Measurements from ENCODE around the gene ARHGAP4. TPM values are rescaled to one million over a fixed set of nuclear protein-coding genes. Genes with fewer than 3 reads are reported as not detected.
A peak's percentile ranks its signal among the peaks of the same experiment; 100 is the strongest.

ARHGAP4 gene
- polyA plus RNA-seq (ENCODE audit: insufficient read length in 4 of 4): 10 to 100 TPM; 24.6 to 37.8 (median 27.8) TPM

DNA sequence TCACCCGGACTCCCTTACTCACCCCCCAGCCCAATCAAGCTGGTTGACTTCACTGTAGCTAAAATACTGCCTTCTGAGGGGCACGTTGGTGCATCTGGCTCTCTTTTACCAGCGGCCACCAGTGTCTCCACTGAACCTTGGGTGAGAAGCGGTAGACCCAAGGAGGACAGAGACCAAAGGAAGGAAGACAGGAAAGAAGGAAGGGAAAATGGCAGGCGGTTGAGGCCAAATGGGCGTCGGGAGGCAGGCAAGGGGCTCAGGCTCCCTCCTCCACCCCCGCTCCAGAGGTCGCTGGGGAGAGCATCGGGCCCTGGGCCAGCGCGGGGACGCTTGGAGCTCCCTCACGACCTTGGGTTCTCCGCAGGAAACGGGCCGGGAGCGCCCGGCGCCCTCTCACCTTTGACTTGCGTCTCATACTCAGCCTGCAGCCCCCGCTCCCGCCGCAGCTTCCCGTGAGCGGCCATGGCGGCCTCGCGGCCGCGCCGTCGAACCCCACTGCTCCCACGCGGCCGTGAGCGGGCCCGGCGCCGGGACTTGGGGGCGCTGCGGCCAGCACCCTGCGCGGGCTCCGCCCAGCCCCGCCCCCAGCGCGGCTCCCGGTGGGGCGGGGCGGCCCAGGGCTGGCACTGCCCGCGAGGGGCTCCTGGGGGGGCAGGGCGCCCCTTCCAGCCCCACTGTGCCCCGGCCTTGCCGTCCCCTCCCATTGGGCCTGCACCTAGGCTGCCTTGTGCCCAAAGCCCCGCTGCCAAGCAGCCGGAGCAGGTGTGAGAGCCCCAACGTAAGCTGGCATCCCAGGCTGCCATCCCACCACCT, at the start of gene ARHGAP4:
TSS of gene ARHGAP4 (minus strand) at position 526 of the 813 bp plus-strand sequence. CDS start at position 464, 62 bp downstream.
- no peak for DNase-seq (ENCODE audit: low read depth in 4 of 4, low spot score in 3 of 4)

DNA sequence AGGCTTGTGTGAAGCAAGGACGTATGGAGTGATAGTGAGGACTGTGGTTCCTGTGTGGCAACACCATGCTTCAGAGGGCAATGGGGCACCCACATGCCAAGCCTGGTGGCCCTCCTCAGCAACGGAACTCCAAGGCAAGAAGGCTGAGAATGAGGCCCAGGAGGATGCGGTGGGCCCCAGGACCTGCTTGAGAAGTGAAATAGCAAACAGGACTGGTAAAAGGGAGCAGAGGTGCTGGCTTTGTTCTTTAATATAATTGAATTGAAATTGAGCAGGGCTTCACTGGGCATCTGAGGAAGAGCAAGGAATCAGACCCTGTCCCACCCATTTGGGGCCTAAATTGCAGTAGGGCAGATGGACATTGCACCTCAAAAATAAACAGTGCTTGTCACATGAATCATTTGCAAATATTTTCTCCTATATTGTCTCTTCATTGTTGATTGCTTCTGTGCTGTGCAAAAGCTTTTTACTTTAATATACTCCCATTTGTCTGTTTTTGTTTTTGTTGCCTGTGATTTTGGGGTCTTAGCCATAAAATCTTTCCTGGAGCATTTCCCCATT, 48.7 kb upstream of the ARHGAP4 start:
- no peak for DNase-seq (ENCODE audit: low read depth in 4 of 4, low spot score in 3 of 4)

DNA sequence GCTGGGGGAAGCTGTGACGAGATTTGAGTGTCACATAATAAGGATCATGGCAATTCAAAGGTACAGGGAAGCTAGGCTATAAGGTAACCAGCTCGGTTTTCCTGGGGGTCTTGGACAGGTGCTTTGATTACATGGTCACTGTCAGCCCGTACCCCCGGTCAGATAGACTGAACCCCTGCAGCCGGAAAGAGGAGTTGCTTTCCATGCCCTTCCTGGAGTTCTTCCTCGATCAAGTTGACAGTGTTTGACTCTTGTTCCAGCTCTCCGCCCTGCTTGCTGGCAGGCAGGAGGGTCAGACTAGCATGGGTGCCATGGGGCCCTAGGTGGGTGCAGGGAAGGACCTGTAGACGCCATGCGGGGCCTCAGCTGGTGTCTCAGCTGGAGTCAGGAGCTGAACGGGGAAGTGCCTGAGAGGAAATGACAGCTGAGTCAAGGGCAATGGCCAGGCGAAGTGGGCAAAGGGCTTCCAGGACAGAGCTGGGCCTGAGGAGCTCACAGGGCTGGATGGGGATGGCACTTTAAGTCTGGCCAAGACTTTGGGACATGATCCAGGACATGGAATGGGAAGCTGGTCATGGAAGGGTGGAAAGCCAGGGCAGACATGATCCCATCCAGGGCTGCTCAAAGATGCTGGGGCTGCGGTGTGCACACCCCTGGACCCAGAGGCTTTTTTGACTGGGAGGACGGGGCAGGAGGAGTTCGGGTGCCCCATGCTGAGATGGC, 48.1 kb upstream of the ARHGAP4 start:
- no peak for DNase-seq (ENCODE audit: low read depth in 4 of 4, low spot score in 3 of 4)

DNA sequence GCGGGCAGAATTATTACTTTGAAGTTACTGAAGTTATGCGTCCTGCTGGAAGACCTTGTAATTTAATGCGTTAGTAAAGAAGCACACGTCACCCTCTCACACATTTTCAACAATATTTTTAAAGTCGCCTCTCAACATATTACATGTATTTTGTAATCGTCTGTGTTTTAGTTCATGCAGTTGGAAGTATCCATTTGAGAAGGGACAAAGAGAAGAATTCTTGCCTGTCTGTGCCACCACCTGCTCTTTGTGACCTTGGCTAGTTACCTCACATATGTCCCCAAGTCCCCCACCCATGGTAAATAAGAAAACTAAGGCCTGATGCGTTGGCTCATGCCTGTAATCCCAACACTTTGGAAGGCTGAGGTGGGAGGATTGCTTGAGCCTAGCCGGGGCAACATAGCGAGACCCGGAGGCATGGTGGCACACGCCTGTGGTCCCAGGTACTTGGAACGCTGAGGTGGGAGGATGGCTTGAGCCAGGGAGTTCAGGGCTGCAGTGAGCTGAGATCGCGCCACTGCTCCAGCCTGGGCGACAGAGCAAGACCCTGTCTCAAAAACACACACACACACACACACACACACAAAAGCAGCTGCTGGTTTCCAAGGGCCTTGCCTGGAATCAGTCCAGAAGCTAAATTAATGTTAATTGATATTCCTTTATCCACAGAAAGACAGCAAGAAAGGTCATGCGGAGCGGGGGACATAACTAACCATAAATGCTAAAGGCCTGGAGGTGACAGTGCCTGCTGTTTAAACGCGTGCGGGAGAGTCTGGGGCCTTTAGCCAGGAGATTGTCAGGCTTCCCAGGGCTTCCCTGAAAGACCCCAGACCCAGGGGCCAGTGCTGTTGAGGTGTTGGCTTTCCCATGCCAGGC, 47.3 kb upstream of the ARHGAP4 start:
- no peak for DNase-seq (ENCODE audit: low read depth in 4 of 4, low spot score in 3 of 4)

DNA sequence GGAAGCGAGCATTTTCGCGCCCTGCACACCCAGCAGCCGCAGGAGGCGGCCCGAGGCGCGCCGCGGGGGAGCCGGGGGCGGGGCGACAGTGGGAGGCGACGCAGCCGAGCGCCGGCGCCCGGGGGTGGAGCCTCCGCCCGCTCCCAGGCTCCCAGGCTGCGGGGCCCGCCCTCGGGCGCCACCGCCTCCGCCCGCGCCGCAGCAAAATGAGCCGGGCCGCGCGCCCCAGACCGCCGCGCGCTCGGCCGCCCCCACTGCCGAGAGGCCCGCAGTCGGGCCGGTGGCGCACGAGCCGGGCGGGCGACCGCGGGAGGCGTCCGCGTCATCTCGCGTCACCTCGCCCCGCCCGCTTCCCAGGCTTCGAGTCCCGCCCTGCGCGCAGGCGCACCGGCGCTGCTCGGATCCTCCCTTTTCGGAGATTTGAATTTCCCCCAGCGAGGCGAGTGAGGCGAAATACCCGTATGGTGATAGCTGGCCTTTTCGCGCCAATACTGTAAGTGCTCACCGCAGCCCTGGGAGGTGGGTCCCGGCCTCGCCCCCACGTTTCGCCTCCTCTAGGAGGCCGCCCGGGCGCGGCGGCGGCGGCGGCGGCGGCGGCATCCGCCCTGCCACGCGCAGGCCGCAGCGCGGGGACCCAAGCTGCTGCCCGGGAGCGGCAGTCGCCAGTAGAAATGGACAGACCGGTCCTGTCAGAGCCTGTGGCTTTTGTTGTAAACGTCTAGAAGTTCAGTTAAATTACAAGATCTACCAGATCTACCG, 46.5 kb upstream of the ARHGAP4 start, which contains the start of gene TMEM187:
TSS of gene TMEM187 (plus strand) at position 387 of the 759 bp plus-strand sequence. CDS start 9,309 bp downstream, outside the sequence.
- peak; percentile 67 to 77 (median 71) for DNase-seq (ENCODE audit: low read depth in 4 of 4, low spot score in 3 of 4)

DNA sequence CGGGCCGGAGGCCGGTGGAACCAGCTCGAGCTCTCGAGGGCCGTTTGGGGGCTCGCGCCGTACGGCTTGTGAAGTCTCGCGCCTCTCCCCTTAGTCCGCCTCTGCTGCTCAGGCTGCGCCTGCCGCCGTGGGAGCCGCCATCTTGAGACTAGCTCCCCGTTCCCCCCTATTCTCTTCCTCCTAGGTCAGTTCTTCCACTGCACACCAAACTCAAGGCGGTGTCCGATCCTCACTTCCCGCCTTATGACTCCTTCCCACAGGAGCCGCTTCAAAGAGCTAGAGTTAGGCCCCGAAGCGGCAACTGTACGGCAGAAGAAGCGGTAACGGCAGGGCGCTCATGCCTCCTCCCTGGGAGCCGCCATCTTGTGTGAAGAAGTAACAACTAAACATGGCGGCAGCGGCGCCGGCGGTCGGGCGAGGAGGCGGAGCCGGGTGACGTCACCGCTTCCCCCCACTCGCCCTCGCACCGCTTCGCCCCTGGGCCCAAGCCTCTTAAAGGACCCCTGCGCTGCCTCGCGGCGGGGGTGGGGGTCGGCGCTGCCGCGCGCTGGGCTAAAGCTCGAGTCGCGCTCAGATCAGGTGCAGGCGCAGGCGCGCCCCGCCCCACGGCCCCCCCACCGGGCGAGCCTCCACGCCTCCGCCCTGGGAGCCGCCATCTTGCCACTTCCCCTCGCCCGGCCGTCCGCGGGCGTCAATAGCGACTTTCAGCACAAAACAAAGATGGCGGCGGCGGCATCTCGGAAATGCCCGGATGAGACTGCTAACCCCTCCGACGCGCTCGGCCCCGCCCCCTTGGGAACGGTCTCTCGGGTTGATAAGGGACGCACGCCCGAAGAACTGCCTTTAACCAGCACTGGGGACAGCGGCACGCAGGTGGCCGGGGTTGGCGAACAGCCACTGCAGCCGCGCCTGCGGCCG, 45.6 kb upstream of the ARHGAP4 start, which contains the start of gene HCFC1:
TSS of gene HCFC1 (minus strand) at position 369 of the 918 bp plus-strand sequence. CDS start 978 bp downstream, outside the sequence.
- peak; percentile 76 to 82 (median 78) for DNase-seq (ENCODE audit: low read depth in 4 of 4, low spot score in 3 of 4)

DNA sequence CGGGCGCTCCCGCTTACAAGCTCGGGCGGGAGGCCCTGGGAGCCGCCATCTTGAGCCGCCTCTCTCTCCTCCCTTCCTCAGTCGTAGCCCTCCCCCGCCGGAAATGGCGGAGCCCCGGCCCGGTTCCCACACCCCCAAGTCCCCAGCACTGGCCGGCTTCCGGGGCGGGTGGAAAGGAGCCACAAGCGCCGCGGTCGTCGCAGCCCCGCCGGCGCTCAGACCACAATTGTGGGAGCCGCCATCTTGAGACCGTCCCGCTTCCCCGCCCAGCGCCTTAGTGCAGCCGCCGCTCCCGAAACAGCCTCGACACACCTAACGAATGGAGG, 45.0 kb upstream of the ARHGAP4 start:
- peak in 2 of 4 donors; percentile 51 to 65 for DNase-seq (ENCODE audit: low read depth in 4 of 4, low spot score in 3 of 4)

DNA sequence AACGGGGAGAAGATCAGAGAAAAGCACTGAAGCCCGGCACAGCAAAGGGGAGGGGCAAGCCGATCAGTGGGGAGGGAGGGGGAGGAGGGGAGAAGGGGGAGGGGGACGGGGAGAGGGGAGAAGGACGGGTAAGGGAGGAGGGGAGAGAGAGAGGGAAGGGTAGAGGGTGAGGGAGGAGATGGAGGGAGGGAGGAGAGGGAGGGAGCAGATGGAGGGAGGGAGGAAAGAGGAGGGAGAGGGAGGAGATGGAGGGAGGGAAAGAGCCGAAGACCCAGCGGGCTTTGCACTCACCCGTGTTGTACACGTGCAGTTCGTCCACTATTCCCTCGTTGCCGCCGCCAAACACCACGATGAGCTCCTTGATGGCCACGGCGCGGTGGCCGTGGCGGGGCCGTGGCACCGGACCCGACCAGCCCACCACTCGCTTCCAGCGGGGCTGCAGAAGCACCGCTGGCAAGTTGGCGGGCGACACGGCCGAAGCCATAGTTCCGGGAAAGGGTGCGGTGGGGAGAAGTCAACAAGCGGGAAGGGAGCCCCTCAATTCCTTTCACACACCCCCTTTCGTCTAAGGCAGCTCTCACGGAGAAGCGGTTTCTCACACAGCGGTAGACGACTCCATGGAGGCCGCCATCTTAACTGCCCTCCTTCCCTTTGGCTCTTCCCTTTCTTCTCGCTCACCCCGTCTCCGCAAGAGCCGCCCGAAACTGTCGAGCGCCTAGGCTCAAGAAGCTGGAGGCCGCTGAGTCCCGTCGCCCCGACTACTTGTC, 44.5 kb upstream of the ARHGAP4 start:
- DNase-seq (ENCODE audit: low read depth in 4 of 4, low spot score in 3 of 4): peak in 1 of 4 donors; percentile 41

DNA sequence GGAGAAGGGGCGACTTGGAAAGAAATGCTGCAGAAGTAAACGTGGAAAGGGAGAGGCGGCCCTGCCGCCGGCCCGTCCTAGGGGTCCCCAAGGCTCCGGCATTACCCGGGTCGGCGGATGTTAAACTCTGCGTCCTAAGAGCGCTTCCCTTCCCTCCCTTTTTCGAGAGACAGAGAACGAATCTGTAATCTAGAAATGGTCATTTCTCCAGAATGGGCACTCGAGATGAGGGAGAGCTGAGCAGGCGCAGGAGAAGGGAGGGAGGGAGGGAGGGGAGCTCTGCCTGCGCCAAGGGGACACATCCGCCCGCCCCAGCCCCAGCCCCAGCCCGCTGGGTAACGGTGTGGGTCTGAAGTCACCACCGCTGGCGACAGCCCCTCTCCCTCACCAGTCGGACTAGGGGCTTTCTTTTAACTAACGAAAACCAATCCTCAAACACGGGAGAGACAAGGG, 43.9 kb upstream of the ARHGAP4 start:
- no peak for DNase-seq (ENCODE audit: low read depth in 4 of 4, low spot score in 3 of 4)

DNA sequence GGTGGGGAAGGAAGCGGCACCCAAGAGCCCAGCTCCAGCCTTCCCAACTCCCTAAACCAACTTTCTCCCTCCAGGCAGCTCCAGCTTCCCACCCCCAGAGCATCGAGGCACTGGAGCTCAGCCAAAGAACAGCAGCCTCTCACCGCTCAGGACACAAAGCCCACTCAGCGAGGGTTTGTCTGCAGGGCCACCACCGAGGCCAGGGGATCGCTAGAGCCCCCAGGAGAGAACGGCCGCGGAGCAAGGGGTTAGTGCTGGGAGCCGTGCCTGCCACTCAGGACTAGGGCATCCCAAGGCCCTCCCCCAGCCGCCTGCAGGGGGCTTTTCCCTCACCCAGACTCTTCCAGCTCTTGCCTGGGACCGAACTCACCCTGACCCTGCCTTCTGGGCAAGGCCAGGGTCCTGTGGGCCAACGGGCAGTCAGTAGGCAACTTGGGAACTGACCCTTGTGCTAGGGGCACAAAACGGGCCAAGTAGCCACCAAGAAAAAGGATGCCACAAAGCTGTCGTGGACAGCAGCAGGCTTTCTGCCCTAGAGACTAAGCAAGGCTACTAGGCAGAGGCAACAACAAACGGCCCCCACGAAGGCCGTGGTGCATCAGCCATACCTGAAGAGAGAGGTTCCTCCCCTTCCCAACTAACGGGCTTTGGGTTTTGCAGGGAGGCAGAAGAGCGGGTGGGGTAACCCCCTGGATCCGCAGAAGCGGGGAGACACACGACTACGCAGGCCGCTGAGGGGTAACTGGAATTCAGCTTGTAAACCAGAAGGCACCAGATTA, 43.2 kb upstream of the ARHGAP4 start:
- DNase-seq (ENCODE audit: low read depth in 4 of 4, low spot score in 3 of 4): no peak

DNA sequence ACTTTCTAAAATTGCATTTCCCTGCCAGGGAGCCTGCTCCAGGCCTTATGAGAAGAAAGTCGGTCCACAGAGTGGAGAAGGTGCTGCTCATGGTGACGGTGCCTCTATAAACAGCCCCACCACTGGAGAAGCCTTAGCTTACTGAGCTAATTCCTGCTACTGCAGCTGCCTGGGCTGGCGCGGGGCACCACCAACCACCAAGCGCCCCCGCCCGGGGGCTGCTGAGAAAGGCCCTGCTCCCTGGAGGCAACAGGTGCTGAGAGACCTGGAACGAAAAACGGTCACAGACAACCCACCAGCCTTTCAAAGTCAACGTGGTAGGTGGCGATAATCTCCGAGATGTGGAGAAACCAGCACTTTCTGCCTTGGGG, 42.7 kb upstream of the ARHGAP4 start:
- no peak for DNase-seq (ENCODE audit: low read depth in 4 of 4, low spot score in 3 of 4)

DNA sequence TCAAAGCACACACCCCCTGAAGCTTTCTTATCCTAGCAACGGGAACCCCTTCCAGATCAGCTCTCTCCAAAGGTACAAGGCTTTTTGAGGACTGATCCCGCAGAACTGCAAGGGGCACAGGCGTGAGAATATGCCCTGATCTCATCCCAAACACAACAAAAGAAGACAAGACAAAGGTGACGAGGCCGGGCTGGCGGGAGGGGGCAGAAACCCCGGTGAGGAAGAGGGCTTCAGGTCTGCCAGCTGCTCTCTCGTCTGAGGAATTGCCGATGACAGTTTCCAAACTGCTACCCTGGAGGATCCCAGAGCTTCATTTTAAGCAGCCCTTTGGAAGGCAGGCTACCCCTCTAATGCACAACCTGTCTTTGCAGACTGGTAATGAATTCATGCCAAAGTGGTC, 42.2 kb upstream of the ARHGAP4 start:
- DNase-seq (ENCODE audit: low read depth in 4 of 4, low spot score in 3 of 4): no peak

DNA sequence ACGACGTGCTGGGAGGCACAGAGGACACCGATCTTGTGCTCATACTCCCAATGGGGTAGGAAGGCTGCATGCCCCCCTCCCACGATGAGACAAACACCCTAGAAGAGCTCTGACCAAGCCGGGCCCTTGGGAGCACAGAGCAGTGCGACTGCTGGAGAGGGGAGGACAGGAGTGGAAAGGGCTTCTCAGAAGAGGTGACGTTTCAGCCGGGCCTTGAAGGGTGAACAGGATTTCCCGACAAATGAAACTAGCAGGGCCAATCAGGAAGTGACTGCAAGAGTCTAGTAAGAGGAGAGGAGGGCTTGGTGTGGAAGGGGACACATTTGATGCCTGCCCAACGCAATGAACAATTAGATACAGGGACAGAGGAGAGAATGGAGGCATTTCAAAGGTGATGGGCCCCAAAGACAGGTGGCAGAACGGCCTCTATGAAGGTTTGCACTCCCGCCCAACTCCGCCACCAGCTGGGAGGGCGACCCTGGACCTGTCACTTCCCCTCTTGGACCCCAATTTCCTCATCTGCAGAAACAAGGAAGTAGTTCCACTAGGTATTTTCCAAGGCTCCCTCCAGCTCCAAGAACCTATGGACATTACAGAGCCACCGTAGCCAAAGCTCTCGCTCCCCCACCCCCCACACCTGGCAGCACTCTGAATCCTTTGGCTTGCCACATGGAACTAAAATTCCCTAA, 41.6 kb upstream of the ARHGAP4 start:
- no peak for DNase-seq (ENCODE audit: low read depth in 4 of 4, low spot score in 3 of 4)

DNA sequence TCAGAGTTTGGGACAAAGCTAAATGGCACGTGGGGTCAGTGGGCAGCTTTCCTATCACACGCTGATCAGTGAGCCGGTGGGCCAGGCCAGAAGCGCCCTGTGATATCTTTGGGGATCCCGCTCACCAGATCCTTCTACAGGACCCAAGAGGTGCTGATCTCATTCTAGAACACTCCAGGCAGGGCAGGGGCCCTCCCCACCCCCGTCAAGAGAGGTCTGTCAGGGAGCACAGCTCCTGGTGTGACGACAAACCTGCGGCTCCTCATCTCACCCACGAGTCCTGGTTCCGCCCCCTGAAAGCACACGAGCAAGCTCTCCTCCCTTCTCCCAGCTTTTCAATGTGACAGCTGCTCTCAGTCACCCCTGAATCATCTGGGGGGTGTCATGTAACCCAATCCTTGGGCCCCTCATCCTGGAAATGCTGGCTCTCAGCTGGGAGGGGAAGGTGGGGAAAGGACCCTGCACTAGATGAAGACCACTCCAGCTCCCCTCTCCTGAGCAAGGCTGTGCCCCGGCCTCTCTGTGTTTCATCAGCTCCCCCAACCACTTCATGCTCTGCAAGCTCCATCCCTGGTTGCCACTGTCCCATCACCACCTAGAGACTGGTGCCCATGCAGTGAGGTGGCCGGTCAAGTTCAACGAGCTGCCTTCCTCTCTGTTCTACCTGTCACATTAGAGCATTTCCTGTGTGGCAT, 40.9 kb upstream of the ARHGAP4 start:
- no peak for DNase-seq (ENCODE audit: low read depth in 4 of 4, low spot score in 3 of 4)

DNA sequence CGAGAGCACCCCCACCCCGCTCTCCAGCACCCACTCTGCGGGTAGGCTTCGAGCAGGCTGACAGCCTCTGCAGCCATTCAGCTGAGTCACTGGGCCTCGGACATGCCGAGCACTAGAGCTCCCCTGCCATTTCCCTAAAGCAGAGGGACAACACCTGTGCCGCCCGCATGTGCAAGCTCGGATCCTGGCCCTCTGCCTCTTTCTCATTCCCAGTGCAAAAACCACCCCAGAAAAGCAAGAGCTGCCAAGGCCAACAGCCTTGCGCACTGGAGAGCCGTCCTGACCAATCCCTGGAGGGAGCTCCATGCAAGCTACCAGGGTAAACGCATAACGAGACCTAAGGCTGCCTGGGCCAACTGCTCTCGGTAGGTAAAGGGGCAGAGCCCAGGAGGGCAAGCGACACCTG, 40.2 kb upstream of the ARHGAP4 start:
- DNase-seq (ENCODE audit: low read depth in 4 of 4, low spot score in 3 of 4): no peak

DNA sequence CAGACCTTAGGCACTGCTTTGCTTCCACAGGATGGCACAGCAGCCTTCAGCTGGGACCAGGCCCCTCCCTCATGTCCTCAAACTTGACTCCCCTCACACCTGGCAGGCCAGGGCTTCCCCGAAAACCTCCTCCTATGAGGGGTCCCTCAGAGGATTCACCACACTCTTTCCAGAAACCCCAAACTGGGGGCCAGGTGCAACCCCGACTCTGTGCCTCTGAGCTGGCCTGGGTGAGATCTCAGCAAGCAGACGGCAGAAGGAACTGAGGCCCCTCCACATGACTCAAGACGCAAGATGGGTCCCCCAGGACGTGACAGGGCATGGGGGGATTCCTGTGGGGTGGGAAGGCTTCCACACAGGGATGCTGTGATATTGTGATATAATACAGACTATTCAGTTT, 39.3 kb upstream of the ARHGAP4 start:
- no peak for DNase-seq (ENCODE audit: low read depth in 4 of 4, low spot score in 3 of 4)
